ENCODE data around the gene CCDC195.

DNA sequence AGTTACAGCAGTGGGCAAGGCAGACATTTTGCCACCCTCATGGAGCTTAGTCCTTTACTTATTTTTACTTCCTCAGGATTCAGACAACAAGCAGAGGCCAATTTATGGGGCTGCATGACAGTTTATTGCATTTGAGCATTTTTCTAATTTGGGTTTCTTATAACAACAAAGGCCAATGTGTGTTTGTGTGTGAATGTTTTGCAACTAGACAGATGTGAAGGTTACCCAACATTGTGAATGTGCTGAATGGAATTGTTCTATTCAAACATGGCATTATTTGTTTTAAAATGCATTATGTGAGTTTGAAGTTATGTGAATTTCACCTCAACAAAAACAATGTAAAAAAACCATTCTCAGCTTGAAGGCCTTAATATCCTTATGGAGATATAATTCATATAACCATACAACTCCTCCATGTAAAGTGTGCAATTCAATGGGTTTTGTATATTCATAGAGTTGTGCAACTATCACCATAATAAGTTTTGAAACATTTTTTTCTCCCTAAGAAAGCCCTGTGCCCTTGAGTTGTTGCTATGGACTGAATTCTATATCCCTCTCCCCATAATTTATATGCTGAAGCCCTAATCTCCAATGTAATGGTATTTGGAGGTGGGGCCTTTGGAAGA, 57.3 kb downstream of the CCDC195 start:
- TF ChIP-seq EZH2 (IDR thresholded peaks at IDR 0.05; ENCODE audit: insufficient read depth, poor library complexity, severe bottlenecking) (no peak), EZH2phosphoT487 (IDR thresholded peaks at IDR 0.05; ENCODE audit: insufficient read depth, low read depth) (0 out of 2 replicates have a peak, but pooled peaks have one; percentile 67)
